ENCODE results near the gene HHIP.

HHIP gene

DNA sequence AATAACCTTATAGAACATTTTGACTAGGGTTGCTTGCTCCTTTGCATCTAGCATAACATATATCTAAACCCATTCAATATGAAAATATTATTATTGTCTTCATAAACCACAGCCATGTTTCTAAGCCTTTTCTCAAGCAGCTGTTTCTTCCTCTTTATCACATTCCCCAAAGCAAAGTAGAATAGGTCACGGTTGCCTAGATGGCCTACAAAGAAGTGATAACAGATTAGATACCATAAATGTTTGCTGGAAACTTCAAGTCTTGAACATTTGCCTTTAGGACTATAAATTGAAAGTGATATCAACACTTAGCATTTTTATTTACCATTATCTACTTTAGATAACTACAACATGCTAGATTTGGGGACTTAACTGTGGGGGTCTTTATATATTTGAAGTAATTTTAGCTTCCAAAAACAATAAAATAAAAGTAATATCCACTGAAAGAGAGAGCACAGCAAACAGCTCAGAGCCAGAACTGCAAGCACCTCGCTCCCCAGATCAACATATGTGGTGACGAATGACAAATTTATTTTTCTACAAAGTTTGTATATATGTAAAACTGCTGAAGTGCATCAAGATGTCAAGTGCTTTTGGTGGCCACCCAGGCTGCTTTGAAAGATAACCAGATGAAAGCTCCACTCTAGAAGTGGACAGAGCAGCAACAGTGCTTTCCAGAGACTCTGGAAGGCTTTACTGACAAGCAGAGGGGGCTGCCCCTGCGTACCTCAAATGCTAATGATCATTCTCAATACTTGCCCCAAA lies 8.0 kb downstream of the HHIP start:
- DNase-seq (ENCODE audit: low read depth in 1 of 2, low spot score in 1 of 2), result no peak

DNA sequence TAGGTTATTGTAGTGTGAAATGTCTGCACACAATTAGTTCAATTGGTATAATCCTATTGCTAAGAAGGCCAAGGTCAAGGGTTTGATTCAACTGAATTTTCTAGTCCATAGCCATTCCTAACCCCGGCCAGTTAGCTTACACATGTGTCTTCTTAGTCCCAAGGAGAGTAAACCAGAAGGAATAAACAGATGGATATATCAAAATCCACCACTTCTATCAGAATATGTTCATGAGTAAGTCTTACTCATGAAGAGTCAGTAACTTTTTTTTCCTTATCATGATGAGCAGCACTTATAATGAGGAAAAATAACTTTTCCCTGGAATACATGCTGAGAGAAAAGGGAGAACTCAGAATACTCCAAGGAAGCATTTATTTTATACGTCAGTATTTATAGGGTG lies 9.5 kb downstream of the HHIP start:
- DNase-seq (ENCODE audit: low read depth in 1 of 2, low spot score in 1 of 2), result no peak

DNA sequence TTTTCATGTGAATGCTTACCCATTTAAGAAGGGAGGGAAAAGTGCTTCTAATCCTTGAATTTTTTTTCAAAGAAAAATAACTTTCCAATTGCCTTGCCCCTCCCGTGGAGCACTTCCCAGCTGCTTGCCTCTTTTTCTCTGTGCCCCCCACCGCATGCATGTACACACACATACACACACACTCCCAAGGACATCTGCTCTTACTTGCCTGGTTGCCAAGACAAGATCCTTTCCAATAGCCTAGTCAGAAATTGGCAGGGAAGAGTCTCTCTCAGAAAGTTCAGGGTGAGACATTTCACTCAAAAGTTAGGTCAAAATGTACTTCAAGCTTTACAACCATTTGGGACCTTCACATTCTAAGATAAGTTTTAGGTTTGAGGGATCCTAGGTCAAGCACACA lies 10.9 kb downstream of the HHIP start:
- no peak for DNase-seq (ENCODE audit: low read depth in 1 of 2, low spot score in 1 of 2)

DNA sequence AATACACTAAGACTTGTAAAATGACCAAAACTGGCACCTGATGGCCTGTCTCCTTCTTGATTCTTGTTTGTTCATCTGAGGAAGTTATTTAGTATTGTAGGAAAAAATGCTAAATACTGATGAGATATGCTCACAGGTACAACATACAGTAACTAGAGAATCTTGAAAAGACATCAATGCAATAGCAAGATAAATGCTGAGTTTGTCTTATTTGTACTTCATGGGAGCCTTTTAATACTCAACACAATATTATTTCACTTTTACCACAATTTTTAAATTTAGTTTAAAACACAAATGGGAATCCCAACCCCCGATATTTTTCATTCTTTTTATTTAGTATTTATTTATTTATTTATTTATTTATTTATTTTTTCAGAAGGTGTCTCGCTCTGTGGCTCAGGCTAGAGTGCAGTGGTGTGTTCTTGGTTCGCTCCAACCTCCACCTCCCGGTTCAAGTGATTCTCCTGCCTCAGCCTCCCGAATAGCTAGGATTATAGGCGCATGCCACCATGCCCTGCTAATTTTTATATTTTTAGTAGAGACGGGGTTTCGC lies 12.1 kb downstream of the HHIP start:
- no peak for DNase-seq (ENCODE audit: low read depth in 1 of 2, low spot score in 1 of 2)

DNA sequence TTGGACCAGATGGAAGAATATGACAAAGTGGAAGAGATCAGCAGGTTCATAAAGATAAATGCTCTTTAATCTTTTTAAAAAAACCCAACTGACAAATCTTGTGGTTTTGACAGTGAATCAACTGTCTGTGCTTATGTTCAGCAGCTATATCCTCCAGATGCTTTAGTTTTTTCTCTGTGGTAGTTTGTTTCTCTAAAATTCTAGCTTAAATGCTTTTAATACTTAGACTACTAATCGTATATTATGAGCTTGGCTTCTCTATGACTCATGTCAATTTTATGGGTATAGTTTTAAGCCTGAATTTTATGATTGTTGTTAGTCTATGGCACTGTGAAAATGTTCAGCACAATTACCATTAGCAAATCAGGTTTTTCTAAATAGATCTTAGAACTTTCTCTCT lies 12.9 kb downstream of the HHIP start:
- no peak for DNase-seq (ENCODE audit: low read depth in 1 of 2, low spot score in 1 of 2)

DNA sequence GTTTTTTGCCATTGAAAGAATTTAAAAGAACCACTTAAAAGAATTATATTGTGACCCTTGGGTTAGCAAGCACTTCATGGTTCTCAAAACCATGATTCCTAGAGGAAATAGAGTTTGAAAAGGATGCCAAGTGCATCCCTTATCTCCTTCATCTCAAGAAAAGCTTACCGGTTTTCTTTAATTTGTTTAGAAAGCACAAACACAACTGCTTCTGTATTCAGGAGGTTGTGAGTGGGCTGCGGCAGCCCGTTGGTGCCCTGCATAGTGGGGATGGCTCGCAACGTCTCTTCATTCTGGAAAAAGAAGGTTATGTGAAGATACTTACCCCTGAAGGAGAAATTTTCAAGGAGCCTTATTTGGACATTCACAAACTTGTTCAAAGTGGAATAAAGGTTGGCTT lies 13.5 kb downstream of the HHIP start:
- DNase-seq (ENCODE audit: low read depth in 1 of 2, low spot score in 1 of 2), result no peak

DNA sequence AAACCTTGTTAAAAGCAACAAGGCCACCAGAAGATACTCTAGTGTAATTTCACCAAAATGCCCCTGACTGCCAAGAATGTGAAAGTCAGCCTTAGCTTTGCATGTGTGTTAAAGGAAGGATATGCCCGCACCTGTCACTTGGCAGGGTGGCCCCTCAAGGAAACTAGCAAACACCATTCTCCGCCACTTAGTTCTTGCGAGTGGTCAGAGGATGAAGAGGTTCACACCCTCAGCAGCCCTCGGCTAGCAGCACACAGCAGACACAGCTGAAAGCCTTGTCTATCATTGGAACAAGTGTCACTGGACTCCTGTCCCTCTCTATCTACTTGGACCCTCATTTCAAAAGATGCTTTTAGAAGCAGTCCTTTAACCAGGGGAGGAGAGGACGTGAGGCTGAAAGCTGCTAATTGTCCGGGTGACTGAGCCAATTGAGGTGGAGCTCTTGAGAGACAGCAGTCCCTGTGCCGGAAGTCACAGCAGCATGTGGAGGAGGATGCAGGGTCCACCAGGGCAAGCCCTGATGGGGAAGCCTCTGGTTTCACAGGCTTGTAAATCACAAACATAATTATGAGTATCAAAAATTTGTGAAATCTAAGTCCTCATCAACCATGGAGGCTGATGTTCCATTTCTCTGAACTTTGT lies 18.0 kb downstream of the HHIP start:
- DNase-seq (ENCODE audit: low read depth in 1 of 2, low spot score in 1 of 2), result no peak

DNA sequence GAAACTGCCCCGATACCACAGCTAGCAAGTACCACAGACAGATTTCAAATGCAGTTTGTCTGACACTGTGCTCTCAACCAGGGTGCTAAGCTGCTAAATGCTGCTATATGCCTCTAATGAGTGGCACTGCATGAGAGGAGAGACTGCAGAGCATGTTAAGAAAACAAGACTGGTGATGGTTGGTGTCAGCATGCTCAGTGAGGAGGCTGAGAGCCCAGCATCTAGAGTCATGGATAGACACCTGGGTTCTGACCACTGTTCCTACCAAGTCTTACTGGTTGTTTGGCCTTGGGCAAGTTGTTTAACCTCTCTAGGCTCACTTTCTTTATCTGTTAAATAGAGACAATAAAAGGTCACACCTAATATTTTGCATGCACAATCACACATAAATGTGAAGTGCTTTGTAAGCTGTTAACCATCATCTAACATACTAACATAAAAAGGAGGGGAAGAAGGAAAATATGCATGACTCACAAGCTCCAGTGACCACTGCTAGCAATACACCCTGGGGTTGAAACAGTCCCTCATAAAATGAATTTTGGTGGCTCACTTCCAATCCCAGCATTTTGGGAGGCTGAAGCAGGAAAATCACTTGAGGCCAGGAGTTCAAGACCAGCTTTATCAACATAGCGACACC lies 20.7 kb downstream of the HHIP start:
- no peak for DNase-seq (ENCODE audit: low read depth in 1 of 2, low spot score in 1 of 2)

DNA sequence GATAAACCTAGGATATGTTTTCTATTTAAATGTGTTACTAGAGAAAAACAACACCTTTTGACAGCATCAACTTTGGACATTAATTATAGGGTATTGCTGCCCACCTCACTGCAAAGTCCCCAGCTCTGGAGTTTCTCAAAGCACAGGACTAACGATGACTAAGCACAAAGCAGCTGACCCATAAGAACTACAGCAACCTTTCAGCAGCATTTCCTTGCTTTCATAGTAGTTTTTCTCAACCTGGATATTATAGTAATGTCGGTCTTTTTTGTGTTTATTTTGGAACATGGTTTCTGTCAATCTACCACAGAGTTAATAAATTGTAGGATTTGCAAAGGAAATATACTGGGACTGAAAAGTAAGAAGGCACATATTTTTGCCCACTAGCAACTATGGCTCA lies 21.5 kb downstream of the HHIP start:
- DNase-seq (ENCODE audit: low read depth in 1 of 2, low spot score in 1 of 2), result no peak

DNA sequence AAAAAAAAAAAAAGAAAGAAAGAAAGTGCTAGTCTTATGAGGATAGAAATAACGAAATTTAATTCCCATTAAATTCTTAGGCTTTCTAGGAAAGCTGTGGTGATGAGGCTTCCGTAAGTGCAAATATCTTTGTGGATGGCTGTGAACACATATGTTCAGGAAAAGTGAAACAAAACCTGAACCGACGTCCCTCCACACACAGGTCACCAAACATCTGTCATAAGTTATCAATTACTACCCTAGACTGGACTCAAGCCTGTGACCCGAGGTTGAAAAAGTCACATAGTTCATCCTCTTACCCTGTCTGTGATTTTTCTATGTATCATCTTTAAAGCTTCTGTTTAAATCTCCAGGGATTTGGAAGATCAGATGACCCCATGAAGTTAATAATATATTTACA lies 24.8 kb downstream of the HHIP start:
- DNase-seq (ENCODE audit: low read depth in 1 of 2, low spot score in 1 of 2), result no peak

DNA sequence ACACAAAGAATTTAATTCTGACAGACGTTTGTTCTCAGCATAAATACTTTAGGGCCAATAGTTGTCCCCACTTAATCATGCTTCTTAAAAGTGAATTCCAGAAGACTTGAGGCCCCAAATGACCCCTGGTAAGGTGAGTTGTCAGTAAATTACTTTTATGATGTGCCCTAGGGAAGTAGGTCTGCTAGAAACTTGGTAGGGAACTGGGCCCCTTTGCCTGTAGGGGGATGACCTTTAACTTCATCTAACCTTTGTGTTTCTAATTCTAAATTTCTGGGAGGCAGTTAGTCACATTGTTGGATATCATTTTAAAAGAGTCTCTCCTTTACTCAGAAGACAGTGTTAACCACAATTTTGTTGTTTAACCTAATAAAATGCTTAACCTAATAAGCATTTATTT lies 28.8 kb downstream of the HHIP start:
- no peak for DNase-seq (ENCODE audit: low read depth in 1 of 2, low spot score in 1 of 2)

DNA sequence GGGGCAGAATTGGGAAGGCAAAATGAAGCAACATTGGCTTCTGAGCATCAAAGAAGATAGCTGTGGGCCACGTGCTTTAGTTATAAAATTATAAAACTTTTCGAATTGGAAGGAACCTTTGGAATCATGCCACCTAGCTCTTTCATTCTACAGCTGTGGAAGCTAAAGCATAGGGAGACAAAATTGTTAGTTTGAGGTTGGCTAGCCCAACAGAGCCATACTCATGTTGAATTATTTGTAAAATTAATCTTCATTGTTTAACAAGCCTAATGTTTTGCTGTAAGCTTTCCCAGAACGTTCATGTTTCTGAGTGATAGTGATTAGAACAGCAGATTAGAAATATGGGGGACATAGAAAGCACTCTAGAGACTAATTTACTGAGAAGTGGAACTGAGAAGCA lies 35.9 kb downstream of the HHIP start:
- no peak for DNase-seq (ENCODE audit: low read depth in 1 of 2, low spot score in 1 of 2)

DNA sequence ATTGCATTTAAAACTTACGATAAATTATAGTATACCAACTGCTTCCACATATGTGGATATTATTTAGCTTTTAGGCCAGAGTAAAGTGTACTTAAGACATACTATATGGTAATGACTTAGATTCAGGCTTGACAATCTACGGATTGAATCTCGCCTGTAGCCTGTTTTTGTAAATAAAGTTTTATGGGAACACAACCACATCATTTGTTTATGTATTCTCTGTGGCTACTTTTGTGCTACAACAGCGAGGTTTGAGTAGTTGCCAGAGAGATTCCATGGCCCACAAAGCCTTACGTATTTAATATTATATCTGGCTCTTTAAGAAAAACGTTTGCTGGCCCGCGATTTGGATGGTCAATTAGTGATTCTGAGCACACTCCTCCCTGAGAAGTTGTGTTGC lies 37.6 kb downstream of the HHIP start:
- DNase-seq (ENCODE audit: low read depth in 1 of 2, low spot score in 1 of 2), result no peak

DNA sequence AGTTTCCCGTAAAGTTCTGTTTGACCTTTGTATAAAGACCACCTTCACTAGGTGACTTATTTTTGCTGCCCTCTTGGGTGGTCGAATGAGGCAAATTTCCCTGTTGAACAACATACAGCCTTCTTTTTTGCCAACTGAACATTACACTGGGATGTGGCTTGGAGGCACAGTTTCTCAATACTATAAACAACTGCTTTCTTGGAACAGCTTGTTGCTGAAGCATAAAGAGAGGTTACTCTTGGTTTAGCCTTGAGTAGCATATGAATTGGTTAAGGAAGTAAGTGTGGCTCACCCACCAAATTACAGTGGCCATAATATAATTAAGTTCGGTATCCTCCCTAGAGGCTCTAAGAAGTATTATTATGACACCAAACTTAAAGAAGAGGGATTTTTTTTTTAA lies 40.0 kb downstream of the HHIP start:
- DNase-seq (ENCODE audit: low read depth in 1 of 2, low spot score in 1 of 2), result no peak

DNA sequence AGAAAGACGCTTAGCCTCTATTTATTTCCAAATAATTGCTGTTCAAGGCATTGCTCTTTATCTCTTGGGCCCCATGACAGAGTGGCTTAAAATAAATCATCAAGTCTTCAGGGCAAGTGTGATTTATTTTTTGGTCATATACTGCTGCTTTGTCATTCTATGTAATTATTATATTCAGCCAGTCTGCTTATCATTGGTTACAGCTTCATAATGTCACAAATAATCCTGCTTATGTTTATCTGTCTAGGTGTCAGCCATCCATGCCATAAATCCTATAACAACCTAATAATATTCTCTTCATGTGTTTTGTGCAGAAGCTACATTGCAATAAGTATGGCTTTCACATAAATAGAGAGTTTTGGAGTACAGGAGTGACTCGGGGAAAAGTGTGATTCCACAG lies 41.0 kb downstream of the HHIP start:
- DNase-seq (ENCODE audit: low read depth in 1 of 2, low spot score in 1 of 2), result no peak

DNA sequence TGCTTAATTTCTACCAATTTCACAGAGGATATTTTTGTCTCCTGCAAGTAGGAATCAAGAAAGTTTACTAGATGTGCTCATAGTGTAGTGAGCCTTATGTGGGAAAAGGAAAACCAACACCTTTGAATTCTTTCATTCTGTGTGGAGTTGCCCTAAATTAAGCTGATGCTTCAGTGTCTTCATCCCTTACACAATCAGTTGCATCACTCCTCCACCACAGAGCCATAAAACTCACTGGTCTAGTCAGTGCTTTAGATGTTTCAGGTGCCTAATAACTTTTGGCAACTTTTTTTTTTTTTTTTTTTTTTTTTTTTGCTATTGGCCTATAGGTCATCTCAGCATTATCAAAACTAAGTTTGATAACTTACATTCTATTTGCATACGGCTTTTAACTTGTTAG lies 41.5 kb downstream of the HHIP start:
- no peak for DNase-seq (ENCODE audit: low read depth in 1 of 2, low spot score in 1 of 2)

DNA sequence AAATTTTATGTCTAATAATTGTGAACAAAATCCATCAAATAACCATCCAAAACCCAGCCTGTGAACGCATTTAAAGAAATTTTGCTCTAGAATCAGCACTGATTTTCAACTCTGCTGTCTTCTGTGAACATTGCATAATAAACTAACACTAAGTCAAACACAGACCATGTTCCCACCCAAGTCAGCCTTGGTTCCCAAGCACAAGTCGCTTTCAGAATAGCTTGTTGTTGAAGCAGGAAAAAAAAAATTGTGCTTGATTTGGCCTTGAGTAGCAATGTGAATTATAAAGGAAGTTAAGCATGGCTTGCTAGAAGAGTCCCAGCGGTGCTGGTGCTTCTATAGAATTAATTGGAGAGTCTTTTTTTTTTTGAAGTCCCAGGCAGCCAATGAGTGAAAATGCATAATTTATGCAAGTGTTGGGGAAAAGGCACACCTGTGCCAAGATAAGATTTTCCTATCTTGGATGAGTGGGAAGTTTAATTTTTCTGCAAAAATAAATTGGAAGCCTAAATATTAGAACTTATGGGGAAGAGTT lies 42.1 kb downstream of the HHIP start:
- no peak for DNase-seq (ENCODE audit: low read depth in 1 of 2, low spot score in 1 of 2)

DNA sequence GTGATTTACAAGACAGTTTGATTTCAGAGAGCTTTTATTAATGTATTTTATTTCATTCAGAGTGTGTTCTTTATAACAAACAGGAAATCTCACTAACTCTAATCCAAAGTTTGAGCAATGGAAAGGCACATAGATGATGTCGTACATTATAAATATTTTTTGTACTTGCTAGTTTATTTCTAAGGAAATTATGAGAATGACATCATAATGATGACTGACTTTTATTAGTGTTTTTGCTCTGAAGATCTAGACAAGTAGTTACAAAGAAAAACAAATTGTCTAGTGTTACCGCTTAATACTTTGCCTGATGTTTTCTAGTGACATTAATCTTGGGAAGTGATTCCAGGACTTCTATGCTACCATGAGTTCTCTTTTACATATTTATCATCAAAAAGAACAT lies 43.2 kb downstream of the HHIP start:
- DNase-seq (ENCODE audit: low read depth in 1 of 2, low spot score in 1 of 2), result no peak

DNA sequence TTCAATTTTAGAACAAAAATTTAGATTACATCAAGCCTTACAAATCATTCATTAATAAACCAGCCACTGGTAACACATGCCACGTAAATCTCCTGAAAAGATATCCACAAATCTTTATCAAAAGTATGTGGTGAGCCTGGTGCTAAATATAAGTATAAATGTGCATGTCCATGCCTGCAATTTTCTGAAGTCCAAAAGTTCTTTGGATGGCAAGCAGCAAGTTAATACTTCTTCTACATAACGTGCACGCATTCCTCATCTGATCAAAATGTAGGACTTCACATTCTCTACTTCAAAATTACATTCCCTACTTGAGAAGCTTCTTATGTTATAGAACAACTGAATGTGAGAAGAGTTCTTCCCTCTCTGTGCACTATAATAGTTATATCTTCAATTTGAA lies 49.8 kb downstream of the HHIP start:
- no peak for DNase-seq (ENCODE audit: low read depth in 1 of 2, low spot score in 1 of 2)

DNA sequence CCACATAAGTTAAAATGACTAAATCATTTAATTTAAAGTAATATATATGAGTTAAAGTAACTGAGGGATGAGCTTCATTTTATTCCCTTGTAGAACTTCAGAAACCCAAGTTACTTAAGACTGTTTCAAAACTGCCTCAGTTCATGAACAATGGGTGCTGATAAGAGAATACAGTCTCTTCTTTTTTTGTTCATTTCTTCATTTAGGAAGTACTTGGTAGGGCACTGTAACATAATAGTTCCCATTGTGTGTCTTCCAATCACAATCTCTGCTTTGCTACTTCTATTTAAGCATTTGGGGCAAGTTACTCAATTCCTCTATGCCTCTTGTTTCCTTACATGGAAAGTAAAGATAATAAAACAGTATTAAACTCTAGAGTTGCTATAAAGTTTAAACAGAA lies 50.4 kb downstream of the HHIP start:
- DNase-seq (ENCODE audit: low read depth in 1 of 2, low spot score in 1 of 2), result no peak

DNA sequence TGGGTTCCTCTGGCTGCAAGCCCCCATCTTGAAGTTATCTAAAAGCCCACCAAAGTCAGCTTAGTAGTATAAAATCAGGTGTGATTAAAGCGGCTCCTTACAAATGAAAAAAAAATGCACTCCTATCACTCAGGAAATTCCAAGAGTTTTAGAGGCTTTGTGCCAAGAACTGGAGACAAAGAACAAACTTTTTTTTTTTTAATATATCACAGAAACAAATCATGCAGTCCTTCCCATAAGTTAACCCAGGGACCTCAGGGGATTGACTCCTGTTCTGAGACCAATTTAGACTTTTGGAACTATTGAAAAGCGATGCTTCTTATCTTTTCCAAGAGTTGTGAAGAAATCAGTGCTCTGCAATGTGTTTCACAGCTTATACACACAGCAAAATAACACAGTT lies 53.6 kb downstream of the HHIP start:
- no peak for DNase-seq (ENCODE audit: low read depth in 1 of 2, low spot score in 1 of 2)

DNA sequence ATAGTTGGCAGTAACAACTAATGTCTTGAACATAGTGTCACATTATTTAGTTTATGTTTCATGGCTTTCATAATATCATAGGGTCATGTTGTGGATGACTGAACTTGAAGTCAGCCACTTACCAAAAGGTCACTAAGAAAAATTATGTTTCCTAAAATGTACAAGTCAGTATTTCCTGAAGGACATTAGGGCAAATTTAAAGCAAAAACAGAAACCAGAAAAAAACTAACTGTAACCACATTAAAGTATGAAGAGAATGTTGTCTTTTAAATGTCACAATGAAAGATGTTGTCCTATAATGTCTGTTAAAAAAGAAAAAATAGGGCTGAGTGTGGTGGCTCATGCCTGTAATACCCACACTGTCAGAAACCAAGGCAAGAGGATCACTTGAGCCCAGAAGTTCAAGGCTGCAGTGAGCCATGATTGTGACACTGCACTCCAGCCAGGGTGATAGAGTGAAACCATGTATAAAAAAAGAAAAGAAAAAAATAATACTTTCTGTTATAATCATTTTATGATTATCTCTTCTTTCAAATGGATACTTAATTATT lies 55.8 kb downstream of the HHIP start:
- no peak for DNase-seq (ENCODE audit: low read depth in 1 of 2, low spot score in 1 of 2)
